HFFc6 (cell line): ENCODE measurements around the gene GLTP. TPM values are rescaled to one million over a fixed set of nuclear protein-coding genes. Genes with fewer than 3 reads are reported as not detected.

ENCODE experiments used
- DNase-seq: peaks from one replicate; pipeline ENCODE4 v3.0.0-alpha.2; 2018
- H3K27ac Mint-ChIP-seq: 2 replicates; pipeline ENCODE4 v1.8.0; 2020; ENCODE audit warnings: mild to moderate bottlenecking, mixed read lengths
- H3K27me3 Mint-ChIP-seq: 2 replicates; pipeline ENCODE4 v1.8.0; 2021; ENCODE audit warnings: mild to moderate bottlenecking, moderate library complexity, mixed read lengths; ENCODE audit not compliant: insufficient read depth
- H3K36me3 Mint-ChIP-seq: 2 replicates; pipeline ENCODE4 v1.8.0; 2021; ENCODE audit warnings: low read depth, mixed read lengths
- H3K4me1 Mint-ChIP-seq: 2 replicates; pipeline ENCODE4 v1.8.0; 2020; ENCODE audit warnings: low read depth, mixed read lengths
- H3K4me3 Mint-ChIP-seq: 2 replicates; pipeline ENCODE4 v1.8.0; 2020; ENCODE audit warnings: mild to moderate bottlenecking, moderate library complexity, mixed read lengths
- H3K9me3 Mint-ChIP-seq: 2 replicates; pipeline ENCODE4 v1.8.0; 2020; ENCODE audit warnings: mild to moderate bottlenecking, mixed read lengths
- total RNA-seq, 6 experiments: library from RNA; stranded (reverse); fragmentation: NEBNext Ultra II Directional; extraction: Animal tissue kit (Norgen Biotek cat#: 25700); gene quantifications; 2 replicates in 1 of 6; 3 replicates in 5 of 6; pipeline ENCODE4 v1.2.3, GENCODE V29; 2021
- TF ChIP-seq, protein P1 (sequence below): fragments of 200-600 bp; sonication (generic); IDR thresholded peaks from 2 replicates; pipeline ENCODE4 v1.5.0; 2021; ENCODE audit warnings: antibody characterized with exemption, mild to moderate bottlenecking

GLTP gene
- total RNA-seq, 6 experiments from 2014 or later, result 77.4 to 87.9 (median 82.0) TPM

DNA sequence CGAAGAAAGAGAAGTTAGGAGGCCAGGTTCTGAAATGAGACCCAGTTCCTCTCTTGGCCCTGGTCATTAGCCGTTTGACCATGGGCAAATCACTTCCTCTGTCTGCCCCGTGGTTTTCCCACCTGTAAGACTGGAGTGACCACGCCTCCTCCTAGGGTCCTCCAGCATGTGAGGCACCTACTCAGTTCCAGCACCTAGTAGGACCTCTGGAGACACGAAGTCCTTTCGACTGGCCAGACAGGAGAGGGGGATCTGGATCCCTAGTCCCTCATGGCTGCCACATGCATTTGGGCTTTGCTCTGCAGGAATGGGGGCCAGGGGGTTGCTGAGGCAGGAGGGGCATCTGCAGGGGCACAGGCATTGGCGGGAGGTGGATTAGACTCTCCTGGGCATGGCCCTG lies 63.5 kb downstream of the GLTP start:
- no peak overlapping the region for H3K27ac Mint-ChIP-seq
- no peaks in the 10 kb centered on the region for H3K36me3 Mint-ChIP-seq
- H3K27me3 Mint-ChIP-seq, result peaks cover 2% of the 10 kb centered on the region; the same call in 1 of the 2 replicates
- no peak for DNase-seq
- H3K4me1 Mint-ChIP-seq, result peaks cover 12% of the 10 kb centered on the region
- TF ChIP-seq, protein P1, sequence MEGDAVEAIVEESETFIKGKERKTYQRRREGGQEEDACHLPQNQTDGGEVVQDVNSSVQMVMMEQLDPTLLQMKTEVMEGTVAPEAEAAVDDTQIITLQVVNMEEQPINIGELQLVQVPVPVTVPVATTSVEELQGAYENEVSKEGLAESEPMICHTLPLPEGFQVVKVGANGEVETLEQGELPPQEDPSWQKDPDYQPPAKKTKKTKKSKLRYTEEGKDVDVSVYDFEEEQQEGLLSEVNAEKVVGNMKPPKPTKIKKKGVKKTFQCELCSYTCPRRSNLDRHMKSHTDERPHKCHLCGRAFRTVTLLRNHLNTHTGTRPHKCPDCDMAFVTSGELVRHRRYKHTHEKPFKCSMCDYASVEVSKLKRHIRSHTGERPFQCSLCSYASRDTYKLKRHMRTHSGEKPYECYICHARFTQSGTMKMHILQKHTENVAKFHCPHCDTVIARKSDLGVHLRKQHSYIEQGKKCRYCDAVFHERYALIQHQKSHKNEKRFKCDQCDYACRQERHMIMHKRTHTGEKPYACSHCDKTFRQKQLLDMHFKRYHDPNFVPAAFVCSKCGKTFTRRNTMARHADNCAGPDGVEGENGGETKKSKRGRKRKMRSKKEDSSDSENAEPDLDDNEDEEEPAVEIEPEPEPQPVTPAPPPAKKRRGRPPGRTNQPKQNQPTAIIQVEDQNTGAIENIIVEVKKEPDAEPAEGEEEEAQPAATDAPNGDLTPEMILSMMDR, result no peak
- H3K4me3 Mint-ChIP-seq, result no peak overlapping the region
- H3K9me3 Mint-ChIP-seq, result no peaks in the 10 kb centered on the region

DNA sequence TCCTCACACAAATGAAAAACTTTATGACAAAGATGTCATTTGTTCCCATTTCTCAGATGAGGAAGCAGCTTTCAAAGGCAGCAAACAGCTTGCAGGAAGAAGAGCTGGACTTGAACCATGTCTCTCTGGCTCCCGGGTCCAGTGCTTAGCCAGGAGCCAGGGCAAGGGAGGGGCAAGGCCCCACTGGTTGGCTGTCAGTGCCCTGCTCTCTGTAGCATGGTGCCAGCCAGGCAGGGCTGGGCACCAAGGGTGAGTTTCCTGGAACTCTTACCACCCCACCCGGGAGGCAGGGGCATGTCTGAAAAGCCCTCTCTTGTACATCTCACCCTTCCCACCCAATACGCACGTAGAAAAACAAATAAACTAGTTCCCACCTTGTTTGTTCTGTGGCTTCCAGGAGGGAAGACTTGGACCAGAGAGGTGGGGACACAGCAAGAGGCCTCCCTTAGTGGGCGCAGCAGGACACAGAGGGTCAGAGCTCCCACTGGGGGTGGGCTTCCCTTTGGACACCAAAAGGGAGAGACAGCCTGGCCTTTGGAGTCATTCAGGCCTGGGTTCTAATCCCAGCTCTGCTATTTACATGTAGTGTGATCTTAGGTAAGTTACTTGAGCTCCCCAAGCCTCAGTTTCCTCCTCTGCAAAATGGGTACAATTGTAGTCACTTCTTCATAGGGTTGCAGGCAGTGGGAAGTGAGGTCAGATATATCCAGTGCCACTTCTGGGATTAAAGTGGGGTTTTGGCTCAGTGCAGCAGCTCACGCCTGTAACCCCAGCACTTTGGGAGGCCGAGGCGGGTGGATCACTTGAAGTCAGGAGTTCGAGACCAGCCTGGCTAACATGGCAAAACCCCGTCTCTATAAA lies 64.4 kb downstream of the GLTP start:
- Mint-ChIP-seq H3K27ac (no peak overlapping the region), H3K4me1 (peaks cover 12% of the 10 kb centered on the region), H3K4me3 (no peak overlapping the region), H3K36me3 (no peaks in the 10 kb centered on the region), H3K9me3 (no peaks in the 10 kb centered on the region), H3K27me3 (peaks cover 2% of the 10 kb centered on the region)
- TF ChIP-seq, protein P1, result no peak
- DNase-seq, result no peak

DNA sequence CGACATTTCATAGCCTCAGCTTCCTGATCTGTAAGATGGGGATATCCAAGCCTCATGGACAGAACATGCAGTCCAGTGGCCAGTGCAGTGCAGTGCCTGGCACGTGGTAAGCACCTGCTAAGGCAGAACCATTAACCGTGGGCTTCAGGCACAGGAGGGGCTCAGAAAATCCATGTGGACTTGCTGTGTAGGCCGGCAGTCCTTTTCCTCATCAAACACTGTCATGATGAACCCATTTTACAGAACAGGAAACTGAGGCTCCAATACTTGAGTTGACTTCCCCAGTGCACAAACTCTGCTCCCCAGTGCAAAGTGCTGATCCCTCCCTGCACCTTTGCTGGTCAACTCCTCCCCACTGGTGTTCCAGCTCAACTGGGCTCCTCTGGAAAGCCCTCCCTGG lies 65.1 kb downstream of the GLTP start:
- no peak overlapping the region for H3K27ac Mint-ChIP-seq
- no peak for DNase-seq
- no peaks in the 10 kb centered on the region for H3K36me3 Mint-ChIP-seq
- H3K27me3 Mint-ChIP-seq, result peaks cover 2% of the 10 kb centered on the region
- peaks cover 12% of the 10 kb centered on the region for H3K4me1 Mint-ChIP-seq
- no peak overlapping the region for H3K4me3 Mint-ChIP-seq
- TF ChIP-seq, protein P1, result no peak
- no peaks in the 10 kb centered on the region for H3K9me3 Mint-ChIP-seq

DNA sequence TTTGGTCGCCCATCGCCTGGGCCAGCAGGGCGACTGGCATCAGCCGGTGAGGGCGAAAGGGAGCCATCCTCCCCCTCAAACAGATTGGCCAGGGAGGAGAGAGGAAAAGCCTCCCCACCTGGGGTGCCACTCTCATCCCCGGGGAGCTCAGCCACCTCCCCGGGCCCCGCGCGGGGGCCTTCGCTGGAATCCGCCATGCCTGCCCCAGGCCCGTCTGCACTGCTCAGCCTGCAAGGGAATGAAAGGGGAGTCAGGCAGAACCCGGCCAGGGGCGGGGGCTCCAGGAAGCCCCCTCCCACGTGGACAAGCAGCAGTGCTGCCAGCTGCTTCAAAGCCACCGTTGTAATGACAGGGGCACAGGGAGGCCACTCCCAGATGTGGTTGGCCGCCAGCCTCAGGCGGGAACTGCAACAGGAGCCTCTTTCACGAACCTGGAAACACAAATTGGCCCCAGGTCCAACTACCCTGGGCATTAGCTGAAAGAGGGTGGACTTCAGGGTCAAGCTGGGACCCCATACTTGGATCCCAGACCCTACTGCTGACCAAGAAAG lies 65.7 kb downstream of the GLTP start:
- TF ChIP-seq, protein P1, result no peak
- peaks cover 2% of the 10 kb centered on the region for H3K27me3 Mint-ChIP-seq
- no peak overlapping the region for H3K27ac Mint-ChIP-seq
- no peaks in the 10 kb centered on the region for H3K36me3 Mint-ChIP-seq
- peaks cover 12% of the 10 kb centered on the region for H3K4me1 Mint-ChIP-seq
- H3K9me3 Mint-ChIP-seq, result no peaks in the 10 kb centered on the region
- H3K4me3 Mint-ChIP-seq, result no peak overlapping the region
- no peak for DNase-seq

DNA sequence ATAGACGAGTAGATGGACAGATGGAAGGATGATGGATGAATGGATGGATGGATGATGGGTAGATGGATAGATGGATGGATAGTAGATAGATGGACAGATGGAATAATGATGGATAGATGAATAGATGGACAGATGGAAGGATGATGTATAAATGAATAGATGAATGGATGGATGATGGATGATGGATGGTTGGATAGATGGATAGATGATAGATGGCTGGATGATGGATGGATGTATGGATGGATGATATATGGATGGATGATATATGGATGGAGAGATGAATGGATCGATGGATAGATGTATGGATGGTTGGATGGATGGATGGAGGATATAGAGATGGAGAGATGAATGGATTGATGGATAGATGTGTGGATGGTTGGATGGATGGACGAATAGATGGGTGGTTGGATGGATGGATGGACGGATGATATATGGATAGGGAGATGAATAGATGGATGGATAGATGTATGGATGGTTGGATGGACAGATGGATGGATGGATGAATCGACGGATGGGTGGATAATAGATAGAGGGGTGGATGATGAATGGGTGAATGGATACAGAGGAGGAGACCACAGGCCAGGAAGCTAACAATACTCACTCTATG lies 66.4 kb downstream of the GLTP start:
- H3K27ac Mint-ChIP-seq, result no peak overlapping the region
- H3K4me3 Mint-ChIP-seq, result no peak overlapping the region
- H3K36me3 Mint-ChIP-seq, result no peaks in the 10 kb centered on the region
- peaks cover 2% of the 10 kb centered on the region for H3K27me3 Mint-ChIP-seq
- no peaks in the 10 kb centered on the region for H3K9me3 Mint-ChIP-seq
- no peak for DNase-seq
- TF ChIP-seq, protein P1, result no peak
- peaks cover 6% of the 10 kb centered on the region for H3K4me1 Mint-ChIP-seq
